SH-SY5Y (cell line): ENCODE results near the gene MTHFS.

Source experiments
- GATA2 ChIP-seq: IDR thresholded peaks from 2 replicates; pipeline ENCODE4 v1.6.1; 2011; ENCODE audit warnings: mild to moderate bottlenecking, low read depth, low read length
- GATA3 ChIP-seq: IDR thresholded peaks from 2 replicates; pipeline ENCODE4 v1.6.1; 2011; ENCODE audit warnings: low read depth, mild to moderate bottlenecking, low read length, moderate library complexity

DNA sequence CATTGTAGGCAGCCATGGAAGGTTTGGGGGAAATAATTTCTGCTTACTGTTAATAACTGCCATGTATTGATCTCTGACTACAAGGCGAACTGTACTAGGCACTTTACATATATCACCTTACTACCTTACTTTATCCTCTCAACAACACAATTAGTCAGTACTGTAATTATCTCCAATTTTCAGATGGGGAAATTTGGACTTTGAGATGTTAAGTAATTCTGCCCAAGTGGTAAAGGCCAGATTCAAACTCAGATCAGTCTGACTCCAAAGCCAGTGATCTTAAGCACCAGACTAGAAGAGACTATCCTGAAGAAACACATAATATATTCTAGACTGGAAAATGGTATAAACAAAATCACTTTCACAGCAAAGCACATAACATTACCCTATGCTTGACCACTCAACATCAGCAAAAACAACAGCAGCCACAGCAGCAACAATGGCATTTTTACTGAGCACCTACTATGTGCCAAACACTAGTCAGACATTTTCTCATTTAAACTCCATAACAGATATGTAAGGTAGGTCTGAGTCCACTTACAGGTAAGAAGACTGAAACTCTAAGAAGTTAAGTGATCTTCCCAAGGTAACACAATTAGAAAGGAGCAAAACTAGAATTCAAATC, 13.1 kb downstream of the MTHFS start:
- TF ChIP-seq GATA2 (no peak), GATA3 (no peak)
